HG02571 (cell line): ENCODE results near the gene PHACTR1.
"Not testable (repeated sequence)": the region's sequence is repeated elsewhere in the genome, so short reads cannot be mapped to it uniquely, and the experiment has no call there.

Experiments used
- ATAC-seq: cut with Tn5 transposase; IDR thresholded peaks from one replicate; pipeline ENCODE4 v1.9.1; 2021; ENCODE audit warnings: mild to moderate bottlenecking, moderate library complexity; ENCODE audit not compliant: unreplicated experiment

Gene PHACTR1

GRCh38 chr6:12748815-12749521 is 32.4 kb downstream of the PHACTR1 start:
- ATAC-seq = no peak

DNA sequence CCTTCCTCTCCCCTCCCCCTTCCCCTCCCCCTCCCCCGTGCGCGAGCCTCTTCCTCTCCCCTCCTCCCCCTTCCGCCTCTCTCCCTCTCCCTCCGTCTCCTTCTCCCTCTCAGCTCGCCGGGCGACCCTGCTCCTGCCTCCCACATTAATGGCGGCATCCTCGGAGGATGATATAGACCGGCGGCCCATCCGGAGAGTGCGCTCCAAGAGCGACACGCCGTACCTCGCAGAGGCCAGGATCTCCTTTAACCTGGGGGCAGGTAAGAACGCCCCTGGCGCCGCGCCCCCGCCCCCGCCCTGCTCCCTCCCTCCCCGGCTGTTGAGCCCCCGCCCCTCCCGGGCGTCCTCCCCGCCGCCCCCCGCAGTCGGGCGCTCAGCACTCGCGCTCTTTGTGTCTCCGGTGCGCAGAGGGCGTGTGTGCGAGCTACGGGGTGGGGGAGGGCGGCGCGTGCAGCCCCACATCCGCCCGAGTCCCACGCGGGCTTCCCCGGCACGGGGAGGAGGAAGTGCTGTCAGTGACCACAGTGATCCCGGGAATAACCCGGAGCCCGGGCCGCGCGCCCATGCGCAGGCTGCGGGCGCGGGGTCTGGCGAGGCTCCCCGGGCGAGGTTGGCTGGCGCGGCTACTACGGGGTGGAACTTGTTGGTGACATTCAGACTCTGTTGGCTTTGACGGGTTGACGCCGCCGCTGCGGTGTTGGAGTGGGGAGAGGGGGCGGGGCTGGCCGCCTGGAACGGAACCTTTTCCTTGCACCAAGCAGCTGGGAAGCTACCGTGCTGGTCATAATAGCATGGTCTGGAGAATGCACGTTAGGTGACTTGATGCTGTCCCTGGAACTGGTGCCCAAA is 33.2 kb downstream of the PHACTR1 start:
- no peak for ATAC-seq

- no peak for ATAC-seq
Observed at GRCh38 chr6:12750416-12750815, 33.8 kb downstream of the PHACTR1 start.

- ATAC-seq = no peak
Observed at GRCh38 chr6:12751694-12752325, 35.2 kb downstream of the PHACTR1 start.

GRCh38 chr6:12753036-12753435 is 36.5 kb downstream of the PHACTR1 start:
- ATAC-seq = no peak

- no peak for ATAC-seq
Observed at GRCh38 chr6:12760226-12760625, 43.7 kb downstream of the PHACTR1 start.

DNA sequence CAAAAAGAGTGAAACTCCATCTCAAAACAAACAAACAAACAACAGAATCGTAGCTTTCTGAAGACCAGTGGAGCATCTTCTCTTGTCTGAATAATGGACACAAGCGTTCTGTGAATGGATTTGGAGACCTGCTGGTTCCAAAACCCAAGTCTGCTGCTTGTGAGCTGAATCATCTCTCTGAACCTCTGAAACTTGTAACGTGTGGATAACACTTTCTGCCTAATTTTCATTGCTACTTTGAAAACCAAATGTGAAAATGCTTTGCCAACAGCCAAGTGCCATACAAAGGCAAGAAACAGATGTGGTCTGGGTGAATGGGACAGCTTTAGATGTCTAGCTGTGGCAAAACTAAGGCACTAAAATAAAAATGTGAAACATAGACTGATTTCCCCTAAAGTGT is 44.3 kb downstream of the PHACTR1 start:
- no peak for ATAC-seq

GRCh38 chr6:12761376-12762115 is 45.0 kb downstream of the PHACTR1 start:
- ATAC-seq = no peak

DNA sequence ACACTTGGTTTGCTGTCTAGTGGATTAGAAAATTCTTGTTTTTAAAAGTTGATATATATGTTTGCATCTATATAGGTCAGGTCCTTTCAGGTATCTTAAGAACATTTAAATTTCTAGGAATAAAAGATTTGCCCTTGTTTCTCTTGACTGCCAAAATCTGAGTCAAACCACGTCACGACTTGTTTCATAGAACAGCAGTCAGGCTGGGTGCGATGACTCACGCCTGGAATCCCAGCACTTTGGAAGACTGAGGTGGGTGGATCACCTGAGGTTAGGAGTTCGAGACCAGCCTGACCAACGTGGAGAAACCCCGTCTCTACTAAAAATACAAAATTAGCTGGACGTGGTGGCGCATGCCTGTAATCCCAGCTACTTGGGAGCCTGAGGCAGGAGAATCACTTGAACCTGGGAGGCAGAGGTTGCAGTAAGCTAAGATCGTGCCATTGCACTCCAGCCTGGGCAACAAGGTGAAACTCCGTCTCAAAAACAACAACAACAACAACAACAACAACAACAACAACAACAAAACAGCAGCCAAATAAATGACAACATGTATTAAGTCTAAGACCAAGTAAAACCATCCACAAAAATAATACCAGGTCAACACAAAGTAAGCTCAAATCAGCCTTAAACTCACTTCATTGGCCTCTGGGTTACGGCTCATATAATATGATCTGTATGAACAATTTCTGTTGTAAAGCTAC is 46.3 kb downstream of the PHACTR1 start:
- ATAC-seq = not testable (repeated sequence)

DNA sequence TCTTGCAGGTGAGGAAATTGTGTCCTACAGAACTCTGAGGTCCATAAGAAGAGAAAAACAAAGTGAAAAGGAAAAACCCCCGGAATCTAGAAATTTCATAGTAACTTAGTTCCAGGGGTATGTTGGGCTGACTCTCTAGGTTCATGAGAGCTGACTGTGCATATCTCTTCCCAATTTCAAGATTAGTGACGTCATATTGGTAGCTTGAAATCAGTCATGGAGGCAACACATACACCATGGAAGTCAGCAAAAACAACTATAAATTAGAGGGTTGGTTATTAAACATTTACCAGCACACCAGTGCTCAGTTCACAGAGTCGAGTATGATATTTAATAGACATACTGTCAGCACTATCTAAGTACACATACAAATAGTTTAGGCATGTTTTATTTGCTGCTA is 49.8 kb downstream of the PHACTR1 start:
- ATAC-seq = no peak

DNA sequence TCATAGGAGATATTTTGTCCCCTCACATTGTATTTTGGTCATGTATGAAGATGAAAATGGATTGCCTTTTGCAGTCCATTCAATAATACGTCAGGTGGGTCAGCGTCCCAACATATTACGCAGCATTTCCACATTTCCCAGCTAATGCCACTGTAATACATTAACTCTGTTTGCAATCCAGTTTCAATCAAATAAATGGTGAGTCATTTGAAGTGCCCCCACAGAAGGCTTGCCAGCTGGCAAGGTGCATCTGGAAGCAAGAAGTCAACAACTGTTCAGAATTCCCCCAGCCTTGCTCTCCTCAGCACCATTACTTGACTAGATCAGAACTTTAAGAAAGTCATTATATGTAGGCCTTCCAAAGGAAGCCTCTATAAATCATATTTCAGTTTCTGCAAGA is 50.4 kb downstream of the PHACTR1 start:
- ATAC-seq = no peak

- ATAC-seq = no peak
Observed at GRCh38 chr6:12769556-12770256, 53.1 kb downstream of the PHACTR1 start.

- ATAC-seq = no peak
Observed at GRCh38 chr6:12772416-12772815, 55.8 kb downstream of the PHACTR1 start.

DNA sequence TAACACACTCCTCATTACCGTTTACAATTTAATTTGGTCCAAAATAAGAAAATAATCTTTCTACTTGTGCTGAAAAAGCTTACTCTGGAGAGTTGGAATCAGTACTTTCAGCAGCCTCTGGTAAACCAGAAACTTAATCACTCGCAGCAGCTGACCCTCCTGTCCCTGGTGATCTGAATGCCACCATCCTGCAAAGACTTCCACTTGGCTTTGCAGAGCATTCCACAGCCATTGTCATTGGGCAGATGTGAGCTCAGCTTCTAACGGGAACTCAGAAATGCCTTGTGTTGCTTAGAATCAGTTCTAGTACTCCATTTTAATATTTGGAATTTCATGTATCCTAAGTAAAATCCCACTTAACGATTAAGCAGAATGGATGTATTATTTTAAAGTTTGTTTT is 59.7 kb downstream of the PHACTR1 start:
- no peak for ATAC-seq

DNA sequence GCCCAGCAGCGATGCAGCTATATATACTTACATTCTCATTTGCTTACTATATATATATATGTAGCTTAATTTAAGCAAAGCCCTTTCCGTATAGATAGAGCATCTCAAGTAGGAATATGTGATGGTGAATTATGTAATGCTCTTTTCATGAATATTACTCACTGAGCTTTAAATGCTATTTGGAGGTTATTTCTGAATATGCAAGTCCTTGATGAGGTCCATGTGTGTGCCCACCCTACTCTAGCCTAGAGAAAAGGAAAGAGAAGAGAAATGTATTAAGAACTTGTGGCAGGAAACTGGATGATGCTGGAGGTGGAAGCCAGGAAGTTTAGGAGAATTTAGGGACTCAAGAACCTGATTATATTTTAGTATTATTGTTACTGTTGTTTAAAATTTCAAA is 63.2 kb downstream of the PHACTR1 start:
- no peak for ATAC-seq

- ATAC-seq = no peak
Observed at GRCh38 chr6:12782136-12782535, 65.6 kb downstream of the PHACTR1 start.

DNA sequence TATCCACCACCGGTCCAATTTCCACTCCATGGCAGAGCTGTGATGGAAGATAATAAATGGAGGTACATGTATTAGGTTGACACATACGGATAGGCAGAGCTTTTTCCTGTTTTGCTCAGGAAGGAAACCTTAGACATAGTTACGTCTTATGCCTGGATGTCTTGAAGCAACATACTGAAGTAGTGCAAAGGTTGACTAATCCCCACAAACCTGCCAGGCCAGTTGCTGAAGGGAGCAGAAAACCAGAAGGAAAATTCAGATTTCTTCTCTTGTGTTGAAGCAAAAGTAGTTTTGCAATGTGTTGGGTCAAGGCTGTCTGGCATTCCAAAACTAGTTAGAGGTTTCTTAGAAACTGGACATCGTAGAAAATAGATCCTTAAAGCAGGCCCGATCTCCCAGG is 68.7 kb downstream of the PHACTR1 start:
- ATAC-seq = no peak

DNA sequence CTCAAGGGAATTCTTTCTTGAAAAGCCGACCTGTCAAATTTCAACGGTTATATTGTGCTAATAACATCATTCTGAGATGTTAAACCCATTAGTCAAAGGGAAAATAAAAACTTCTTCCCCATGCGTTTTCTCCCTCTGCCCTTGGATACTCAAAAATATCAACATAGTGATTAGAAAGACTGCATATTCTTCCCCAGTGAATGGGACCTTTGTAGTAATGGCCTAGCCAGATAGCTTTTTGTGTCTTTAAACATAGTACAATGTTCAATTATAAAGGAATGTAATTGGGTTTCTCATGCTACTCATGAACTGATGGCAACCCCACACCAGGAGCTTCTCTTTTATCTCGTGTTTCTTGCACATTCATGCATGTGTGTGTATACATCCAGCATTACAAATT is 69.4 kb downstream of the PHACTR1 start:
- no peak for ATAC-seq

DNA sequence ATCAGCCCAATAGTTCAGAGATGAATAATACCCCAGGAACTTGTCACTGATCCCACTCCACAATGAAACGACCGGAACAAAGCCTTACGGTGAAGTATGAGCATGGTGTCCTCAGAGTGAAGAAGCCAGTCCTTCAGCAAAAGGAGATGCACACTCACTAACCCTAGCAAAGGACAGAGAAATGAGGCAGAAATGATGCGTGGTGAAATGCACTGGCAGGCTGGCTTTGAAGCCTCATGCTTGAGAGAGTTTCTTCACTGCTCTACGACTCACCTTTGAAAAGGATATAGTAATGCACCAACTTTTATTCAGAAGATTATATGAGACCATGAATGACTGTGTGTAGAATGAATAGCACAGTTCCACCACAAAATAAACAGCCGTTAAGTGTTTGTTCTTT is 74.8 kb downstream of the PHACTR1 start:
- no peak for ATAC-seq

GRCh38 chr6:12798326-12798725 is 81.8 kb downstream of the PHACTR1 start:
- no peak for ATAC-seq
